ENCODE data around the gene FRA10AC1. TPM values are rescaled to one million over a fixed set of nuclear protein-coding genes. Genes with fewer than 3 reads are reported as not detected.

The FRA10AC1 gene, protein sequence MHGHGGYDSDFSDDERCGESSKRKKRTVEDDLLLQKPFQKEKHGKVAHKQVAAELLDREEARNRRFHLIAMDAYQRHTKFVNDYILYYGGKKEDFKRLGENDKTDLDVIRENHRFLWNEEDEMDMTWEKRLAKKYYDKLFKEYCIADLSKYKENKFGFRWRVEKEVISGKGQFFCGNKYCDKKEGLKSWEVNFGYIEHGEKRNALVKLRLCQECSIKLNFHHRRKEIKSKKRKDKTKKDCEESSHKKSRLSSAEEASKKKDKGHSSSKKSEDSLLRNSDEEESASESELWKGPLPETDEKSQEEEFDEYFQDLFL
- total RNA-seq = 3.7 and 4.4 TPM in 2 replicates

DNA sequence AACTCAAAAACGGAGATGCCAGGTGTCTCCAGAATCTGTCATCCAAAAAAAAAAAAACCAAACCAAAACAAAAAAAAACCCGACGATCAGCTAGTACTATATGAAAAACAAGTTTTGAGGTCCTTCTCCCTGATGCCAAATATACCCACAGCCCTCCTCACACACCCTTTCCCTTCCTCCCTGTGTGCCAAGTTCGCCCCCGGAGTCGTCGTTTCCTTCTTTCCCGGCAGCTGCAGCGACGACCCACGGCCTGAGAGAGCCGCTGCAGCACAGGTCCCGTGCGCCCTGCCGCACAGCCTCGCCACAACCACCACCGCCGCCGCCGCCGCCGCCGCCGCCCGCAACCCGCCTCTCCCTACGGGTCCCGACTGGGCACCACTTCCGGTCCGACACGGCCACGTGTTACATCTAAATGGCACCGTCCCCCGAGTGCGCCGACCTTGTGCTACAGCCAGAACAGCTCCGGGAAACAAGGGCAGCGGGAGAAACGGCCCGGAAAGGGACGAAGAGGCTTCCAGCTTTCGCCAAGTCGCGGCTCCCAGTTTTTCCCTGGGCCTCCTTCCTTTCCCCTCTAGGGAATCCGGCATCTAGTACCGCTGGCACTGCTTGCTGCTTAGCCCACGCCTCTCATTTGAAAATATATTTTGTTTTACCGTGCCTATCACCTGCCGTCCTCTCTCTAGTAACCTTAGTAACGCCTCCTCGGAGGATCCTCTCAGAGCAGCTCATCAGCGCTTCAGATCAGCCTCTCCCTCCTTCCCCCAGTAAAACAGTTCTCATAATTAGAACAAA lies at the start of gene FRA10AC1:
Gene FRA10AC1 (minus strand): TSS at position 383 of the 792 bp plus-strand sequence. CDS start 2,486 bp downstream, outside the sequence.
- DNase-seq (ENCODE audit: low read depth) = peak; percentile 48
- TF ChIP-seq, protein P1, sequence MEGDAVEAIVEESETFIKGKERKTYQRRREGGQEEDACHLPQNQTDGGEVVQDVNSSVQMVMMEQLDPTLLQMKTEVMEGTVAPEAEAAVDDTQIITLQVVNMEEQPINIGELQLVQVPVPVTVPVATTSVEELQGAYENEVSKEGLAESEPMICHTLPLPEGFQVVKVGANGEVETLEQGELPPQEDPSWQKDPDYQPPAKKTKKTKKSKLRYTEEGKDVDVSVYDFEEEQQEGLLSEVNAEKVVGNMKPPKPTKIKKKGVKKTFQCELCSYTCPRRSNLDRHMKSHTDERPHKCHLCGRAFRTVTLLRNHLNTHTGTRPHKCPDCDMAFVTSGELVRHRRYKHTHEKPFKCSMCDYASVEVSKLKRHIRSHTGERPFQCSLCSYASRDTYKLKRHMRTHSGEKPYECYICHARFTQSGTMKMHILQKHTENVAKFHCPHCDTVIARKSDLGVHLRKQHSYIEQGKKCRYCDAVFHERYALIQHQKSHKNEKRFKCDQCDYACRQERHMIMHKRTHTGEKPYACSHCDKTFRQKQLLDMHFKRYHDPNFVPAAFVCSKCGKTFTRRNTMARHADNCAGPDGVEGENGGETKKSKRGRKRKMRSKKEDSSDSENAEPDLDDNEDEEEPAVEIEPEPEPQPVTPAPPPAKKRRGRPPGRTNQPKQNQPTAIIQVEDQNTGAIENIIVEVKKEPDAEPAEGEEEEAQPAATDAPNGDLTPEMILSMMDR (conservative IDR thresholded peaks at IDR 0.05; ENCODE audit: low read depth, low read length) = peak; percentile 55

DNA sequence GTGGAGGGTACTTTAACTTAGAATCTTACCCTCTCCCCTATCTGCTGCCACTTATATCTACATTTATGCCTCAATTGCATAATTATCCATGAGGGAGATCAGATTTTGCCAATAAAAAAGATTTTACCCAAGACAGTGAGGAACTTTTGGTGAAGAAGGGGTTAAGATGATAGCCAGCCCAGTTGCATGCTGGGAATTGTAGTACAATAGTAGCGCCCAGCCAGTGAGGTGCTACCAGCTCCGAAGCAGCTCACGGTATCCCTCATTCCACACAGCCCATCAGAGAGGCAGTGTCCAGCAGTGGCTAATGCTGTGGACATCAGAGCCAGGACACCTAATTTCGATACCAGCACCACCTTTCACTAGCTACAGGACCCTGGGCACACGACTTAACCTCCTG lies 49.4 kb upstream of the FRA10AC1 start:
- TF ChIP-seq, protein P1 (conservative IDR thresholded peaks at IDR 0.05; ENCODE audit: low read depth, low read length) = no peak
- no peak for DNase-seq (ENCODE audit: low read depth)
- H3K4me3 ChIP-seq (ENCODE audit: low read depth, low read length) = no peak overlapping the region

More for the DNA sequence above, at the start of gene FRA10AC1:
- peak within 1 kb of the TSS; percentile 67 for H3K4me3 ChIP-seq (ENCODE audit: low read depth, low read length)

DNA sequence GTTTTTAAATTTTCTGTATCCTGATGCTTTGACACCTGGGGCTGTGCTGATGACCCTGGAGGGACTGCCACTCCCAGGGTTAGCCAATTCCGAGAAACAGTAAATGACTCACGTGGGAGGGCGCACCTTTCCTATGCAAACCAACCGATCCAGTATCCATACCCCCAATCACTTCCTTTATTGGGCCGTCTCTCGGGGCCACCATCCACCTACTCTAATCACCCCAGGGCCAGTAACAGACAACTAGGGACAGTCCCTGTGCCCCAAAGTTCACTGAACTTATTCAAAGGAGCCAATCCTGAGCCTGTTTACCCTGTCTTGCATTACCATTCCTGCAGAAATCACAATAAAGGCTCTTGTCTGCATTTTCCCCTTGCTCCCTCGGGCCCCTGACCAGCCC lies 48.7 kb upstream of the FRA10AC1 start:
- no peak overlapping the region for H3K4me3 ChIP-seq (ENCODE audit: low read depth, low read length)
- no peak for DNase-seq (ENCODE audit: low read depth)
- TF ChIP-seq, protein P1 (conservative IDR thresholded peaks at IDR 0.05; ENCODE audit: low read depth, low read length) = no peak

DNA sequence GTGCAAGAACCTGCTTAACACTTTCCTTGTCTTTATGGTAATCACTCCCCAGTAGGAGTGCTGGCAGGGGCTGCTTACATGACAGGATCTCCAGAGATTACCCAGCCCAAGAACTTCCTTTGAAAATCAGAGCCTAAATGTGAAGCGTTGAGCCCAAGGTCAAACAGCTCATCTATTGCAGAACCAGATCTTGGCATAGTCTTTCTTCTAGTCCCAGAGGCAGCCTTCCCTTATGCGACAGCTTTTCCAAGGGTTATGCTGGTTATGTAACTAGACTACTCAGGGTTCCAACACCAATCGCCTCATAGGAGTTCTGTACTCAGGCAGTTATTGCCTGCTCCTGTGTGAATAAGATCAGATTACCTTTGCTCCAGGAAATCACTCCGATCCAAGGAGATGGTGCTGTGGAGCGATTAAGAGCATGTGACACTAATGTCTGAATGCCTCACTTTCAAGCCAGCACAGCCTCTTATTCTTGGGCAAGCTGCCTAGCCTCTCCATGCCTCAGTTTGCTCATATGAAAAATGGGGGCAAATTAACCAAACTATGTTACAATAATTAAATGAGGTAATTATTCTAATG lies 46.9 kb upstream of the FRA10AC1 start:
- no peak for DNase-seq (ENCODE audit: low read depth)
- TF ChIP-seq, protein P1 (conservative IDR thresholded peaks at IDR 0.05; ENCODE audit: low read depth, low read length) = no peak
- H3K4me3 ChIP-seq (ENCODE audit: low read depth, low read length) = no peak overlapping the region

DNA sequence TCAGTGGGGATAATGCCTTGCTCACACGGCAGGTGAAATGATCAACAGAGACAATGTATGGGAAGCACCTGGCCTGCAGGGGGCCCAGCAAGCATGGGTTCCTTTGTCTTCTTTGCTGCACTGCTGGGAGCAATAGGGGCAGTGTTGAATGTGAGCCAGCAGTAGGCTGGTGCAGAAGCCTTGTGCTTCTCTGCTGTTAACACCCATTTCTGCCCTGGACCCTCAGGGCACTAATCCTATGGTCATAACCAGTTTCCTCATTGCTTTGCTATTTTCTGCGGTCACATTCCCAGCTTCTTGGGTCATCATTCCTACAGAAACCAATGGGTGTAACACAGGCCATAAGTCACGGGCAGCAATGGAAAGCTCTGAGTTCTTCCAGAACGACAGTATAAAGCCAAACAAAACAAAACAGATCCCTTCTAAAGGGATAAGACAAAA lies 44.5 kb upstream of the FRA10AC1 start:
- TF ChIP-seq, protein P1 (conservative IDR thresholded peaks at IDR 0.05; ENCODE audit: low read depth, low read length) = peak; percentile 39
- no peak overlapping the region for H3K4me3 ChIP-seq (ENCODE audit: low read depth, low read length)
- DNase-seq (ENCODE audit: low read depth) = peak; percentile 43

DNA sequence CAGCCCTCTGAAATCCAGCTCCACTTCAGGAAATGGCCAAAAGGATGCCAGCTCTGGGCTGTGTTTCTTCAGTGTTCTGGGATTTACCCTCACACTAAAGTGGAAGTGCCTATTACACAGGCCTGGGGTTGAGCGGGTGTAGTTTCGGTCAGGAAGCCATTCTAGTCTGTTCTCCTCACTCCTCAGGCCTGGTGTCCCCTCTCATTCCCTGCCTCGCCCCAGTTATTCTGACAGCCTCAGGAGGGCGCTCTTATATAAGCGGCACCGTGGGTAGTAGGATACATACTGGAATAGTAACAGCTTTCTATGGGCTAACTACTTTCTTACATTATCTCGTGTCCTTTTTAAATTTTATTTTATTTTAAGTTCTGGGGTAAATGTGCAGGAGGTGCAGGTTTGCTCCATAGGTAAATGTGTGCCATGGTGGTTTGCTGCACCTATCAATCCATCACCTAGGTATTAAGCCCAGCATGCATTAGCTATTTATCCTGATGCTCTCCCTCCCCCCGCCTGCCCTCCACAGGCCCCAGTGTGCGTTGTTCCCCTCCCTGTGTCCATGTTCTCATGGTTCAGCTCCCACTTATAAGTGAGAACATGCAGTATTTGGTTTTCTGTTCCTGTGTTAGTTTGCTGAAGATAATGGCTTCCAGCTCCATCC lies 43.1 kb upstream of the FRA10AC1 start:
- DNase-seq (ENCODE audit: low read depth) = no peak

More for the DNA sequence above, 43.1 kb upstream of the FRA10AC1 start:
- no peak overlapping the region for H3K4me3 ChIP-seq (ENCODE audit: low read depth, low read length)
- TF ChIP-seq, protein P1 (conservative IDR thresholded peaks at IDR 0.05; ENCODE audit: low read depth, low read length) = peak; percentile 50
